HepG2 (cell line): Measurements from ENCODE around the gene EPHA2. TPM values are rescaled to one million over a fixed set of nuclear protein-coding genes. Genes with fewer than 3 reads are reported as not detected.

Experiments used
- CBX2 ChIP-seq, 2 experiments: fragments of 200-600 bp in 1 of 2; sonication (generic); formaldehyde crosslinking in 1 of 2; IDR thresholded peaks; 2 replicates each; pipeline versions ENCODE4 v1.7.0 to v1.8.1; 2018 to 2022; ENCODE audit warnings: low read depth in 2 of 2, low read length in 1 of 2, mild to moderate bottlenecking in 1 of 2, missing genetic modification reagents in 1 of 2
- CC2D1A ChIP-seq: sonication (generic); formaldehyde crosslinking; IDR thresholded peaks from 2 replicates; pipeline ENCODE4 v1.8.1; 2023; ENCODE audit warnings: mild to moderate bottlenecking, missing genetic modification reagents
- CTCF ChIP-seq: sonication (generic); formaldehyde crosslinking; IDR thresholded peaks from 2 replicates; pipeline ENCODE4 v1.5.0; 2020; ENCODE audit warnings: mild to moderate bottlenecking, missing genetic modification reagents, moderate library complexity
- FOSL1 ChIP-seq: sonication (generic); formaldehyde crosslinking; IDR thresholded peaks from 2 replicates; pipeline ENCODE4 v1.9.0; 2021; ENCODE audit warnings: missing genetic modification reagents, borderline replicate concordance
- FOXK1 ChIP-seq: sonication (generic); formaldehyde crosslinking; IDR thresholded peaks from 2 replicates; pipeline ENCODE4 v1.4.0; 2020; ENCODE audit warnings: low read depth, missing genetic modification reagents, borderline replicate concordance
- HCFC1 ChIP-seq: fragments of 150-350 bp; IDR thresholded peaks from 2 replicates; pipeline ENCODE4 v1.6.1; 2014; ENCODE audit warnings: low read depth, low read length
- HDAC2 ChIP-seq: sonication (generic); formaldehyde crosslinking; IDR thresholded peaks from 2 replicates; pipeline ENCODE4 v1.4.0; 2020; ENCODE audit warnings: missing genetic modification reagents
- NFYC ChIP-seq: IDR thresholded peaks from 2 replicates; pipeline ENCODE4 v1.6.1; 2016; ENCODE audit warnings: missing genetic modification reagents, missing compliant biosample characterization
- NR1H2 ChIP-seq: sonication (generic); formaldehyde crosslinking; IDR thresholded peaks from 2 replicates; pipeline ENCODE4 v1.8.1; 2022; ENCODE audit warnings: low read depth, missing genetic modification reagents, borderline replicate concordance
- ONECUT2 ChIP-seq: sonication (generic); formaldehyde crosslinking; IDR thresholded peaks from 2 replicates; pipeline ENCODE4 v1.4.0; 2020; ENCODE audit warnings: missing genetic modification reagents
- RBFOX2 ChIP-seq: fragments of 200-400 bp; formaldehyde crosslinking; IDR thresholded peaks from 2 replicates; pipeline ENCODE4 v1.6.1; 2017; ENCODE audit warnings: low read depth, mild to moderate bottlenecking, low read length
- SIN3B ChIP-seq: fragments of 150-350 bp; IDR thresholded peaks from 2 replicates; pipeline ENCODE4 v1.6.1; 2014; ENCODE audit warnings: low read length
- SRF ChIP-seq: IDR thresholded peaks from 2 replicates; pipeline ENCODE4 v1.6.1; 2011; ENCODE audit warnings: mild to moderate bottlenecking, low read depth, low read length, moderate library complexity
- SRSF1 ChIP-seq: fragments of 200-400 bp; formaldehyde crosslinking; optimal IDR thresholded peaks from 2 replicates; pipeline ENCODE3; 2017; ENCODE audit warnings: mild to moderate bottlenecking, low read depth, low read length, moderate library complexity
- TFDP1 ChIP-seq: IDR thresholded peaks from 2 replicates; pipeline ENCODE4 v1.6.1; 2016; ENCODE audit warnings: missing compliant biosample characterization, missing genetic modification reagents, borderline replicate concordance
- TMF1 ChIP-seq: sonication (generic); formaldehyde crosslinking; IDR thresholded peaks from 2 replicates; pipeline ENCODE4 v1.8.1; 2022; ENCODE audit warnings: low read depth, missing genetic modification reagents
- USF2 ChIP-seq, 2 experiments: sonication (generic) in 1 of 2; formaldehyde crosslinking in 1 of 2; IDR thresholded peaks; 2 replicates each; pipeline versions ENCODE4 v1.5.1 to v1.6.1; 2011 to 2020; ENCODE audit warnings: borderline replicate concordance in 1 of 2, low read depth in 1 of 2, low read length in 1 of 2, mild to moderate bottlenecking in 1 of 2, missing genetic modification reagents in 1 of 2, moderate library complexity in 1 of 2
- XBP1 ChIP-seq: sonication (generic); formaldehyde crosslinking; IDR thresholded peaks from 2 replicates; pipeline ENCODE4 v1.5.0; 2020; ENCODE audit warnings: missing genetic modification reagents
- ZNF124 ChIP-seq: sonication (generic); formaldehyde crosslinking; IDR thresholded peaks from 2 replicates; pipeline ENCODE4 v1.4.0; 2020; ENCODE audit warnings: missing genetic modification reagents
- ZNF354B ChIP-seq: sonication (generic); formaldehyde crosslinking; IDR thresholded peaks from 2 replicates; pipeline ENCODE4 v1.8.0; 2022; ENCODE audit warnings: mild to moderate bottlenecking, missing genetic modification reagents
- ZNF552 ChIP-seq: sonication (generic); formaldehyde crosslinking; IDR thresholded peaks from 2 replicates; pipeline ENCODE4 v1.9.0; 2022; ENCODE audit warnings: missing genetic modification reagents, mild to moderate bottlenecking, borderline replicate concordance
- ZNF619 ChIP-seq: sonication (generic); formaldehyde crosslinking; IDR thresholded peaks from 2 replicates; pipeline ENCODE4 v1.4.0; 2020; ENCODE audit warnings: mild to moderate bottlenecking, missing genetic modification reagents
- polyA plus RNA-seq, 8 experiments: library from polyadenylated mRNA; depleted of rRNA in 3 of 8; stranded (reverse) in 7 of 8; unstranded in 1 of 8; fragments of >200 nt; fragmentation: Illumina TruSeq in 4 of 8; extraction: Trizol in 4 of 8; gene quantifications; 2 replicates each; pipeline versions ENCODE4 v1.2.1 to v1.2.3, GENCODE V29; 2011 to 2016; ENCODE audit warnings: low read depth in 4 of 8, missing spikeins in 1 of 8, mixed read lengths in 1 of 8; ENCODE audit not compliant: insufficient read depth in 1 of 8
- total RNA-seq, 5 experiments: library from RNA; depleted of rRNA; stranded (reverse); fragments of >200 nt; fragmentation: Illumina TruSeq; extraction: Trizol; gene quantifications; 2 replicates each; pipeline ENCODE4 v1.2.3, GENCODE V29; 2016; ENCODE audit warnings: low read depth in 1 of 5

The EPHA2 gene
- total and polyA plus RNA-seq, 2 of the 13 experiments (the other 11 are each of a cell fraction or from before 2014, with no cell fraction given), result 33.6 to 53.6 TPM

GRCh38 chr1:16082283-16083038 is 73.4 kb downstream of the EPHA2 start (continued):
- TF ChIP-seq USF2 (IDR thresholded peaks at IDR 0.05; ENCODE audit: low read depth, low read length) (no peak), USF2 (CRISPR knock-in tag; IDR thresholded peaks at IDR 0.05; ENCODE audit: borderline replicate concordance) (no peak), TFDP1 (CRISPR knock-in tag) (no peak), HCFC1 (no peak), SRF (no peak), SIN3B (no peak), TMF1 (no peak), ONECUT2 (no peak), CTCF (CRISPR knock-in tag) (peak; percentile 88), NR1H2 (CRISPR knock-in tag) (no peak), FOXK1 (no peak), CC2D1A (CRISPR knock-in tag) (no peak), ZNF552 (CRISPR knock-in tag) (no peak), HDAC2 (no peak), SRSF1 (no peak), ZNF619 (CRISPR knock-in tag) (no peak), FOSL1 (CRISPR knock-in tag) (no peak), XBP1 (no peak), RBFOX2 (no peak), ZNF124 (no peak), NFYC (CRISPR knock-in tag) (no peak), CBX2 (IDR thresholded peaks at IDR 0.05; ENCODE audit: low read depth, low read length) (no peak), CBX2 (CRISPR knock-in tag; IDR thresholded peaks at IDR 0.05; ENCODE audit: low read depth) (no peak), ZNF354B (no peak)
